WTC11 (cell line): ENCODE data around the gene AKNAD1. TPM values are rescaled to one million over a fixed set of nuclear protein-coding genes. Genes with fewer than 3 reads are reported as not detected.

Experiments used
- ATAC-seq: fragments of 200-7000 bp; cut with Tn5 transposase; 2 replicates; pipeline ENCODE4 v1.10.0; 2021; ENCODE audit warnings: mild to moderate bottlenecking, moderate library complexity
- CTCF ChIA-PET: fragments of 300-600 bp; sonication (Branson Sonifier 250); formaldehyde crosslinking; loops from one replicate; lab custom pipeline; 2021; ENCODE audit warnings: antibody characterized with exemption; lab: Charles Lee
- POLR2A ChIA-PET: fragments of 350-600 bp; sonication (Branson Sonifier 250); formaldehyde crosslinking; loops from one replicate; lab custom pipeline; 2021; ENCODE audit warnings: antibody characterized with exemption; lab: Charles Lee
- DNase-seq: peaks from one replicate; pipeline ENCODE4 v3.0.0; 2021; ENCODE audit warnings: low spot score
- H3K27ac Mint-ChIP-seq: 2 replicates; pipeline ENCODE4 v1.8.0; 2021; ENCODE audit warnings: mixed read lengths
- H3K27me3 Mint-ChIP-seq: 2 replicates; pipeline ENCODE4 v1.8.0; 2021; ENCODE audit warnings: low read depth, mild to moderate bottlenecking, moderate library complexity, mixed read lengths
- H3K36me3 Mint-ChIP-seq: 2 replicates; pipeline ENCODE4 v1.8.0; 2021; ENCODE audit warnings: mixed read lengths
- H3K4me1 Mint-ChIP-seq: 2 replicates; pipeline ENCODE4 v1.8.0; 2022; ENCODE audit warnings: mixed read lengths
- H3K4me3 Mint-ChIP-seq: 2 replicates; pipeline ENCODE4 v1.8.0; 2021; ENCODE audit warnings: mild to moderate bottlenecking, moderate library complexity, mixed read lengths
- H3K9me3 Mint-ChIP-seq: 2 replicates; pipeline ENCODE4 v1.8.0; 2021; ENCODE audit warnings: mixed read lengths
- CBFB ChIP-seq: sonication (generic); formaldehyde crosslinking; IDR thresholded peaks from 2 replicates; pipeline ENCODE4 v1.8.1; 2022; ENCODE audit warnings: mild to moderate bottlenecking, low read depth, missing genetic modification reagents
- CREB1 ChIP-seq: sonication (generic); formaldehyde crosslinking; IDR thresholded peaks from 2 replicates; pipeline ENCODE4 v1.8.0; 2023; ENCODE audit warnings: mild to moderate bottlenecking, missing genetic modification reagents
- EMX1 ChIP-seq: fragments of 250-450 bp; sonication (Bioruptor Pico); IDR thresholded peaks from 2 replicates; pipeline ENCODE4 v1.8.0; 2021; ENCODE audit warnings: mild to moderate bottlenecking
- JUN ChIP-seq: sonication (generic); formaldehyde crosslinking; IDR thresholded peaks from 2 replicates; pipeline ENCODE4 v1.8.0; 2023; ENCODE audit warnings: mild to moderate bottlenecking, missing genetic modification reagents
- NFE2L1 ChIP-seq: sonication (generic); formaldehyde crosslinking; IDR thresholded peaks from 2 replicates; pipeline ENCODE4 v1.8.1; 2023; ENCODE audit warnings: missing genetic modification reagents
- NFYB ChIP-seq: sonication (generic); formaldehyde crosslinking; conservative IDR thresholded peaks from 2 replicates; pipeline ENCODE4 v1.8.0; 2022; ENCODE audit warnings: low read depth, missing genetic modification reagents
- NR1H2 ChIP-seq: sonication (generic); formaldehyde crosslinking; IDR thresholded peaks from 2 replicates; pipeline ENCODE4 v1.9.0; 2021; ENCODE audit warnings: mild to moderate bottlenecking, moderate library complexity, missing genetic modification reagents
- OVOL2 ChIP-seq: fragments of 250-450 bp; sonication (Bioruptor Pico); IDR thresholded peaks from 2 replicates; pipeline ENCODE4 v1.9.0; 2021; ENCODE audit warnings: mild to moderate bottlenecking, borderline replicate concordance
- RELA ChIP-seq: sonication (generic); formaldehyde crosslinking; IDR thresholded peaks from 2 replicates; pipeline ENCODE4 v1.8.1; 2022; ENCODE audit warnings: missing genetic modification reagents, mild to moderate bottlenecking, borderline replicate concordance
- ZBTB21 ChIP-seq: sonication (generic); formaldehyde crosslinking; IDR thresholded peaks from 2 replicates; pipeline ENCODE4 v1.8.1; 2023; ENCODE audit warnings: mild to moderate bottlenecking, missing genetic modification reagents, borderline replicate concordance
- ZNF138 ChIP-seq: sonication (generic); formaldehyde crosslinking; conservative IDR thresholded peaks from 2 replicates; pipeline ENCODE4 v1.8.1; 2022; ENCODE audit warnings: mild to moderate bottlenecking, moderate library complexity, missing genetic modification reagents
- ZNF219 ChIP-seq: sonication (generic); formaldehyde crosslinking; IDR thresholded peaks from 2 replicates; pipeline ENCODE4 v1.8.0; 2023; ENCODE audit warnings: missing genetic modification reagents, mild to moderate bottlenecking, borderline replicate concordance
- ZNF416 ChIP-seq: fragments of 250-450 bp; sonication (Bioruptor Pico); IDR thresholded peaks from 2 replicates; pipeline ENCODE4 v1.9.0; 2021; ENCODE audit warnings: mild to moderate bottlenecking, inconsistent platforms
- total RNA-seq: library from RNA; stranded (reverse); gene quantifications from 3 replicates; pipeline ENCODE4 v1.2.3, GENCODE V29; 2021
- TF ChIP-seq, protein P1 (sequence below): sonication (generic); formaldehyde crosslinking; IDR thresholded peaks from 2 replicates; pipeline ENCODE4 v1.8.0; 2022; ENCODE audit warnings: mild to moderate bottlenecking, missing genetic modification reagents
- TF ChIP-seq, protein P2 (sequence below): sonication (generic); formaldehyde crosslinking; conservative IDR thresholded peaks from 2 replicates; pipeline ENCODE4 v1.8.1; 2023; ENCODE audit warnings: mild to moderate bottlenecking, low read depth, missing genetic modification reagents, moderate library complexity
- TF ChIP-seq, protein P3 (sequence below): sonication (generic); formaldehyde crosslinking; IDR thresholded peaks from 2 replicates; pipeline ENCODE4 v1.8.0; 2022; ENCODE audit warnings: mild to moderate bottlenecking, missing genetic modification reagents
- TF ChIP-seq, protein P4 (sequence below): sonication (generic); formaldehyde crosslinking; IDR thresholded peaks from 2 replicates; pipeline ENCODE4 v1.8.0; 2023; ENCODE audit warnings: missing genetic modification reagents
- TF ChIP-seq, protein P5 (sequence below): sonication (generic); formaldehyde crosslinking; IDR thresholded peaks from 2 replicates; pipeline ENCODE4 v1.8.0; 2022; ENCODE audit warnings: mild to moderate bottlenecking, missing genetic modification reagents
- TF ChIP-seq, protein P6 (sequence below): sonication (generic); formaldehyde crosslinking; IDR thresholded peaks from 2 replicates; pipeline ENCODE4 v1.8.1; 2023; ENCODE audit warnings: mild to moderate bottlenecking, missing genetic modification reagents, moderate library complexity
- TF ChIP-seq, protein P7 (sequence below): sonication (generic); formaldehyde crosslinking; IDR thresholded peaks from 2 replicates; pipeline ENCODE4 v1.8.1; 2023; ENCODE audit warnings: mild to moderate bottlenecking, missing genetic modification reagents
- TF ChIP-seq, protein P8 (sequence below): fragments of 250-450 bp; sonication (Bioruptor Pico); conservative IDR thresholded peaks from 2 replicates; pipeline ENCODE4 v1.9.0; 2021; ENCODE audit warnings: mild to moderate bottlenecking

The AKNAD1 gene
- total RNA-seq, 1 experiment from 2014 or later = not detected

DNA sequence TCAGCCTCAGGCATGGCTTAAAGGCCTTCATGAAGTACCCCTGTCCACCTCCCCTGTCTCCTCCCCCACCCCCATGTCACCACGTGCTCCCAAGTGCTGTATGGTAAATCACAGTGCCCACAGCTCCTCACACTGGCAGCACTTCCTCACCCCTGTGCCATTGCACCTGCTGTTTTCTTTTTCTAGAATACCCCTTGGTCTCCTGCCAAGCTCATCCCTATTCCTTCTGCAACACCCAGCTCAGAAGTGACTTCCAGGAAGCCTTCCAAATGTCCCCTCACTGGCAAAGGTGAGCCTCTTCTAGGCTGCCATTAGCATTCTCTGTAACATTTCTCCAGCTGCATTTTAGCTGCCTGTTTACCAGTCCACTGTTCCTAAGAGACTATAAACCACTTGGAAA lies 9.4 kb downstream of the AKNAD1 start (continued):
- TF ChIP-seq NFYB (no peak), ZNF416 (no peak), NFE2L1 (CRISPR knock-in tag) (no peak), CREB1 (no peak), ZNF219 (CRISPR knock-in tag) (no peak), ZNF138 (CRISPR knock-in tag) (no peak), OVOL2 (no peak)
- TF ChIP-seq, protein P1, sequence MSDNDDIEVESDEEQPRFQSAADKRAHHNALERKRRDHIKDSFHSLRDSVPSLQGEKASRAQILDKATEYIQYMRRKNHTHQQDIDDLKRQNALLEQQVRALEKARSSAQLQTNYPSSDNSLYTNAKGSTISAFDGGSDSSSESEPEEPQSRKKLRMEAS (CRISPR knock-in tag) = no peak
- TF ChIP-seq, protein P2, sequence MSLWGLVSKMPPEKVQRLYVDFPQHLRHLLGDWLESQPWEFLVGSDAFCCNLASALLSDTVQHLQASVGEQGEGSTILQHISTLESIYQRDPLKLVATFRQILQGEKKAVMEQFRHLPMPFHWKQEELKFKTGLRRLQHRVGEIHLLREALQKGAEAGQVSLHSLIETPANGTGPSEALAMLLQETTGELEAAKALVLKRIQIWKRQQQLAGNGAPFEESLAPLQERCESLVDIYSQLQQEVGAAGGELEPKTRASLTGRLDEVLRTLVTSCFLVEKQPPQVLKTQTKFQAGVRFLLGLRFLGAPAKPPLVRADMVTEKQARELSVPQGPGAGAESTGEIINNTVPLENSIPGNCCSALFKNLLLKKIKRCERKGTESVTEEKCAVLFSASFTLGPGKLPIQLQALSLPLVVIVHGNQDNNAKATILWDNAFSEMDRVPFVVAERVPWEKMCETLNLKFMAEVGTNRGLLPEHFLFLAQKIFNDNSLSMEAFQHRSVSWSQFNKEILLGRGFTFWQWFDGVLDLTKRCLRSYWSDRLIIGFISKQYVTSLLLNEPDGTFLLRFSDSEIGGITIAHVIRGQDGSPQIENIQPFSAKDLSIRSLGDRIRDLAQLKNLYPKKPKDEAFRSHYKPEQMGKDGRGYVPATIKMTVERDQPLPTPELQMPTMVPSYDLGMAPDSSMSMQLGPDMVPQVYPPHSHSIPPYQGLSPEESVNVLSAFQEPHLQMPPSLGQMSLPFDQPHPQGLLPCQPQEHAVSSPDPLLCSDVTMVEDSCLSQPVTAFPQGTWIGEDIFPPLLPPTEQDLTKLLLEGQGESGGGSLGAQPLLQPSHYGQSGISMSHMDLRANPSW (CRISPR knock-in tag) = no peak

DNA sequence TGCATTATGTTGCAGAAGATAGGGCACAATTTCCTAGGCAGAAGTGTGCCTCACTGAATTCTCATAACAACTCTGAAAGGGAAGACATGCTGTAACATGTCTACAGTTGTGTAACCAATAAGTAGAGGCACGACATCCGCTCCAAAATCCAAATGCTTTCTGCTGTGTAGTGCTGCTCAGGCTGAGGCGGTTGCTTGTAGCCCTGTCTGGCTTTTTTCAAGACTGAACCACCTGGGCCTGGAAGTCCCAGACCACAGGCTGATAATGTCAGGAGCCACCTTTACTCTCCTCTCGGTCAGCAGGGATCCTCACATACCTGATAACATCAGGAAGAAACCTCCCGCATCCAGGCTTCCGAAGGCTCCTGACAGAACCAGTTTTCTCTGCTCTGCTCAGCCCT lies 10.9 kb downstream of the AKNAD1 start:
- H3K27ac Mint-ChIP-seq = no peak overlapping the region
- no peak for ATAC-seq
- CTCF ChIA-PET = no interaction called here

More for the DNA sequence above, 10.9 kb downstream of the AKNAD1 start:
- TF ChIP-seq RELA (CRISPR knock-in tag) (no peak), NR1H2 (CRISPR knock-in tag) (no peak), NFE2L1 (CRISPR knock-in tag) (no peak), JUN (CRISPR knock-in tag) (no peak), ZBTB21 (CRISPR knock-in tag) (no peak), CBFB (CRISPR knock-in tag) (no peak), EMX1 (no peak), ZNF138 (CRISPR knock-in tag) (no peak), NFYB (no peak)
- TF ChIP-seq, protein P3, sequence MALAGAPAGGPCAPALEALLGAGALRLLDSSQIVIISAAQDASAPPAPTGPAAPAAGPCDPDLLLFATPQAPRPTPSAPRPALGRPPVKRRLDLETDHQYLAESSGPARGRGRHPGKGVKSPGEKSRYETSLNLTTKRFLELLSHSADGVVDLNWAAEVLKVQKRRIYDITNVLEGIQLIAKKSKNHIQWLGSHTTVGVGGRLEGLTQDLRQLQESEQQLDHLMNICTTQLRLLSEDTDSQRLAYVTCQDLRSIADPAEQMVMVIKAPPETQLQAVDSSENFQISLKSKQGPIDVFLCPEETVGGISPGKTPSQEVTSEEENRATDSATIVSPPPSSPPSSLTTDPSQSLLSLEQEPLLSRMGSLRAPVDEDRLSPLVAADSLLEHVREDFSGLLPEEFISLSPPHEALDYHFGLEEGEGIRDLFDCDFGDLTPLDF (CRISPR knock-in tag) = no peak
- TF ChIP-seq, protein P4, sequence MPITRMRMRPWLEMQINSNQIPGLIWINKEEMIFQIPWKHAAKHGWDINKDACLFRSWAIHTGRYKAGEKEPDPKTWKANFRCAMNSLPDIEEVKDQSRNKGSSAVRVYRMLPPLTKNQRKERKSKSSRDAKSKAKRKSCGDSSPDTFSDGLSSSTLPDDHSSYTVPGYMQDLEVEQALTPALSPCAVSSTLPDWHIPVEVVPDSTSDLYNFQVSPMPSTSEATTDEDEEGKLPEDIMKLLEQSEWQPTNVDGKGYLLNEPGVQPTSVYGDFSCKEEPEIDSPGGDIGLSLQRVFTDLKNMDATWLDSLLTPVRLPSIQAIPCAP = no peak
- TF ChIP-seq, protein P5, sequence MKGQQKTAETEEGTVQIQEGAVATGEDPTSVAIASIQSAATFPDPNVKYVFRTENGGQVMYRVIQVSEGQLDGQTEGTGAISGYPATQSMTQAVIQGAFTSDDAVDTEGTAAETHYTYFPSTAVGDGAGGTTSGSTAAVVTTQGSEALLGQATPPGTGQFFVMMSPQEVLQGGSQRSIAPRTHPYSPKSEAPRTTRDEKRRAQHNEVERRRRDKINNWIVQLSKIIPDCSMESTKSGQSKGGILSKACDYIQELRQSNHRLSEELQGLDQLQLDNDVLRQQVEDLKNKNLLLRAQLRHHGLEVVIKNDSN (CRISPR knock-in tag) = no peak
- TF ChIP-seq, protein P6, sequence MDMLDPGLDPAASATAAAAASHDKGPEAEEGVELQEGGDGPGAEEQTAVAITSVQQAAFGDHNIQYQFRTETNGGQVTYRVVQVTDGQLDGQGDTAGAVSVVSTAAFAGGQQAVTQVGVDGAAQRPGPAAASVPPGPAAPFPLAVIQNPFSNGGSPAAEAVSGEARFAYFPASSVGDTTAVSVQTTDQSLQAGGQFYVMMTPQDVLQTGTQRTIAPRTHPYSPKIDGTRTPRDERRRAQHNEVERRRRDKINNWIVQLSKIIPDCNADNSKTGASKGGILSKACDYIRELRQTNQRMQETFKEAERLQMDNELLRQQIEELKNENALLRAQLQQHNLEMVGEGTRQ = no peak
- TF ChIP-seq, protein P7, sequence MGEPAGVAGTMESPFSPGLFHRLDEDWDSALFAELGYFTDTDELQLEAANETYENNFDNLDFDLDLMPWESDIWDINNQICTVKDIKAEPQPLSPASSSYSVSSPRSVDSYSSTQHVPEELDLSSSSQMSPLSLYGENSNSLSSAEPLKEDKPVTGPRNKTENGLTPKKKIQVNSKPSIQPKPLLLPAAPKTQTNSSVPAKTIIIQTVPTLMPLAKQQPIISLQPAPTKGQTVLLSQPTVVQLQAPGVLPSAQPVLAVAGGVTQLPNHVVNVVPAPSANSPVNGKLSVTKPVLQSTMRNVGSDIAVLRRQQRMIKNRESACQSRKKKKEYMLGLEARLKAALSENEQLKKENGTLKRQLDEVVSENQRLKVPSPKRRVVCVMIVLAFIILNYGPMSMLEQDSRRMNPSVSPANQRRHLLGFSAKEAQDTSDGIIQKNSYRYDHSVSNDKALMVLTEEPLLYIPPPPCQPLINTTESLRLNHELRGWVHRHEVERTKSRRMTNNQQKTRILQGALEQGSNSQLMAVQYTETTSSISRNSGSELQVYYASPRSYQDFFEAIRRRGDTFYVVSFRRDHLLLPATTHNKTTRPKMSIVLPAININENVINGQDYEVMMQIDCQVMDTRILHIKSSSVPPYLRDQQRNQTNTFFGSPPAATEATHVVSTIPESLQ (CRISPR knock-in tag) = no peak
- TF ChIP-seq, protein P8, sequence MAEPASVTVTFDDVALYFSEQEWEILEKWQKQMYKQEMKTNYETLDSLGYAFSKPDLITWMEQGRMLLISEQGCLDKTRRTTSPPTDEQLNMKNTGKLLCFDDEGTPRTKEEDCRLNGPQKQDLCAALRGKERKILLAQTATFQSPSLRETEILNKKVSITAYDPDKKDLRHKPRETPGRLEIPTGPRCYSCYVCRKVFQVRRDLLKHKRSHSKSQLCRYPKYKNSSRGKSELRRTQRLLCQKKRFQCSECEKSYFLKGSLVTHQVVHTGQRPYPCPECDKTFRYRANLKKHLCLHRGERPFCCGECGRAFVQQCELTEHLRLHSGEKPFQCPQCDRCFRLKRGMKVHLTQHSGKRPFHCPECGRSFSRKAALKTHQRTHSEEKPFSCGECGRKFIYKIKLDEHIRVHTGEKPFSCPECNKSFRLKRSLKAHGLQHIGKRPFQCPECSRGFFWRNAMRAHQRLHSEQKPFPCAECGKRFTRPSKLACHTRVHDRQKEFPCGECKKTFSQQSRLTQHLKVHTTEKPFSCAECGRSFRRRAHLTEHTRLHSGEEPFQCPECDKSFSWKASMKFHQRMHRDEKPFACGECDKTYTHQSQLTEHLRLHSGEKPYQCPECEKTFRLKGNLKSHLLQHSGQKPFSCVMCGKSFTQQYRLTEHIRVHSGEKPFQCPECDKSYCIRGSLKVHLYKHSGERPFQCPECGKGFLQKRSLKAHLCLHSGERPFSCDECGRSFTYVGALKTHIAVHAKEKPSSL (CRISPR knock-in tag) = no peak
- POLR2A ChIA-PET = no interaction called here
- no peak for DNase-seq
- Mint-ChIP-seq H3K9me3 (no peaks in the 10 kb centered on the region), H3K4me1 (peaks cover 13% of the 10 kb centered on the region), H3K27me3 (no peaks in the 10 kb centered on the region; the same call in 1 of the 2 replicates), H3K4me3 (no peak overlapping the region), H3K36me3 (no peaks in the 10 kb centered on the region)
